Liver (tissue), 9 donors: ENCODE results near the gene GCNT4. TPM values are rescaled to one million over a fixed set of nuclear protein-coding genes. Genes with fewer than 3 reads are reported as not detected.

Experiments
- DNase-seq: peaks from one replicate; pipeline ENCODE4 v3.0.0-alpha.2; 2017; ENCODE audit warnings: low spot score
- H3K27ac ChIP-seq, 2 donors: one replicate each; pipeline ENCODE4 v1.7.0; 2013; ENCODE audit warnings: inconsistent platforms in 2 of 2, low read length in 2 of 2, control low read depth in 1 of 2, low read depth in 1 of 2, mild to moderate bottlenecking in 1 of 2
- H3K27me3 ChIP-seq, 4 donors: one replicate each; pipeline versions ENCODE4 v1.6.1 to v1.7.0; 2013; ENCODE audit warnings: low read length in 3 of 4, inconsistent platforms in 1 of 4, mild to moderate bottlenecking in 1 of 4, moderate library complexity in 1 of 4; ENCODE audit not compliant: control insufficient read depth in 4 of 4, insufficient read depth in 4 of 4
- H3K36me3 ChIP-seq, 4 donors: one replicate each; pipeline versions ENCODE4 v1.6.1 to v1.7.0; 2013; ENCODE audit warnings: low read length in 3 of 4, mild to moderate bottlenecking in 3 of 4, low read depth in 1 of 4, moderate library complexity in 1 of 4; ENCODE audit not compliant: control insufficient read depth in 4 of 4, insufficient read depth in 3 of 4
- H3K4me1 ChIP-seq, 4 donors: one replicate each; pipeline versions ENCODE4 v1.6.1 to v1.7.0; 2013; ENCODE audit warnings: low read length in 3 of 4, mild to moderate bottlenecking in 3 of 4, moderate library complexity in 1 of 4; ENCODE audit not compliant: control insufficient read depth in 4 of 4, insufficient read depth in 4 of 4
- H3K4me3 ChIP-seq, 3 donors: one replicate each; pipeline versions ENCODE4 v1.6.1 to v1.7.0; 2013; ENCODE audit warnings: low read length in 3 of 3, control low read depth in 1 of 3, low read depth in 1 of 3, mild to moderate bottlenecking in 1 of 3
- H3K9ac ChIP-seq, 2 donors: one replicate each; pipeline ENCODE4 v1.7.0; 2013; ENCODE audit warnings: low read length in 2 of 2, mild to moderate bottlenecking in 2 of 2, moderate library complexity in 2 of 2, control low read depth in 1 of 2, low read depth in 1 of 2
- H3K9me3 ChIP-seq, 4 donors: one replicate each; pipeline versions ENCODE4 v1.6.1 to v1.7.0; 2013; ENCODE audit warnings: low read length in 3 of 4; ENCODE audit not compliant: control insufficient read depth in 4 of 4
- ATF3 ChIP-seq: IDR thresholded peaks from 2 replicates; pipeline ENCODE4 v1.6.1; 2016; ENCODE audit warnings: antibody characterized with exemption
- CTCF ChIP-seq: fragments of 150-350 bp; IDR thresholded peaks from 2 replicates; pipeline ENCODE4 v1.5.1; 2017; ENCODE audit warnings: improper control_type of control experiment, low read depth, low read length; ENCODE audit not compliant: missing input control
- EGR1 ChIP-seq, 2 donors: IDR thresholded peaks; 2 replicates each; pipeline ENCODE4 v1.6.1; 2016 to 2018; ENCODE audit warnings: antibody characterized with exemption in 2 of 2, low read depth in 2 of 2
- FOXA1 ChIP-seq: IDR thresholded peaks from 2 replicates; pipeline ENCODE4 v1.6.1; 2016; ENCODE audit warnings: antibody characterized with exemption
- FOXA2 ChIP-seq: IDR thresholded peaks from 2 replicates; pipeline ENCODE4 v1.6.1; 2016; ENCODE audit warnings: antibody characterized with exemption
- GABPA ChIP-seq, 2 donors: IDR thresholded peaks in 1 of 2; conservative IDR thresholded peaks in 1 of 2; 2 replicates each; pipeline ENCODE4 v1.6.1; 2016; ENCODE audit warnings: antibody characterized with exemption in 2 of 2, mild to moderate bottlenecking in 1 of 2, moderate library complexity in 1 of 2
- HNF4A ChIP-seq, 2 donors: conservative IDR thresholded peaks; 2 replicates each; pipeline ENCODE4 v1.6.1; 2016; ENCODE audit warnings: antibody characterized with exemption in 2 of 2, mild to moderate bottlenecking in 2 of 2
- HNF4G ChIP-seq: IDR thresholded peaks from 2 replicates; pipeline ENCODE4 v1.6.1; 2016; ENCODE audit warnings: antibody characterized with exemption
- JUND ChIP-seq, 2 donors: IDR thresholded peaks; 2 replicates each; pipeline ENCODE4 v1.6.1; 2016; ENCODE audit warnings: antibody characterized with exemption in 2 of 2
- MAX ChIP-seq: IDR thresholded peaks from 2 replicates; pipeline ENCODE4 v1.6.1; 2016; ENCODE audit warnings: antibody characterized with exemption
- NR2F2 ChIP-seq: IDR thresholded peaks from 2 replicates; pipeline ENCODE4 v1.6.1; 2016; ENCODE audit warnings: antibody characterized with exemption
- RAD21 ChIP-seq, 2 donors: IDR thresholded peaks; 2 replicates each; pipeline ENCODE4 v1.6.1; 2016; ENCODE audit warnings: antibody characterized with exemption in 2 of 2, mild to moderate bottlenecking in 2 of 2
- REST ChIP-seq: IDR thresholded peaks from 2 replicates; pipeline ENCODE4 v1.6.1; 2016; ENCODE audit warnings: antibody characterized with exemption, mild to moderate bottlenecking
- RXRA ChIP-seq, 2 donors: IDR thresholded peaks; 2 replicates each; pipeline ENCODE4 v1.6.1; 2017 to 2018; ENCODE audit warnings: antibody characterized with exemption in 2 of 2, mild to moderate bottlenecking in 1 of 2
- SP1 ChIP-seq: IDR thresholded peaks from 2 replicates; pipeline ENCODE4 v1.6.1; 2018; ENCODE audit warnings: antibody characterized with exemption, mild to moderate bottlenecking
- TAF1 ChIP-seq: conservative IDR thresholded peaks from 2 replicates; pipeline ENCODE4 v1.6.1; 2016; ENCODE audit warnings: antibody characterized with exemption, mild to moderate bottlenecking
- YY1 ChIP-seq: IDR thresholded peaks from 2 replicates; pipeline ENCODE4 v1.6.1; 2016; ENCODE audit warnings: antibody characterized with exemption, mild to moderate bottlenecking
- ZBTB33 ChIP-seq: IDR thresholded peaks from 2 replicates; pipeline ENCODE4 v1.6.1; 2016; ENCODE audit warnings: antibody characterized with exemption
- WGBS: extraction: QIAGEN DNeasy Blood & Tissue Kit; methylation state at CpG from one replicate; pipeline ENCODE4 v1.1.7; 2013; 5-methylcytosine and 5-hydroxymethylcytosine counted together
- polyA plus RNA-seq, 2 donors: library from polyadenylated mRNA; stranded (reverse) in 1 of 2; unstranded in 1 of 2; fragments of 200-250 nt in 1 of 2; fragments of >200 nt in 1 of 2; fragmentation: Nextera tagmentation in 1 of 2; extraction: Ambion mirVana in 1 of 2; gene quantifications; one replicate each; pipeline versions ENCODE4 v1.2.1 to v1.2.3, GENCODE V29; 2013 to 2015
- total RNA-seq, 2 donors: library from RNA; depleted of rRNA; stranded (reverse); fragments of >200 nt; gene quantifications; one replicate each; pipeline ENCODE4 v1.2.3, GENCODE V29; 2014
- donor health status: healthy.
- donor health status: healthy.
- donor health status: healthy.
- donor health status: healthy.
- donor health status: healthy.

The GCNT4 gene
- total and polyA plus RNA-seq, 4 donors: 0.25 to 1.3 (median 0.39) TPM

GRCh38 chr5:75034137-75034739 is 18.1 kb downstream of the GCNT4 start:
- TF ChIP-seq HNF4G: no peak
- no peak for TF ChIP-seq MAX
- TF ChIP-seq FOXA1: no peak
- no peak for TF ChIP-seq RXRA (IDR thresholded peaks at IDR 0.05)
- TF ChIP-seq TAF1: no peak
- TF ChIP-seq RAD21 (IDR thresholded peaks at IDR 0.05): no peak
- TF ChIP-seq JUND (IDR thresholded peaks at IDR 0.05): no peak
- TF ChIP-seq REST: no peak
- TF ChIP-seq GABPA (IDR thresholded peaks at IDR 0.05 in 1 of 2, conservative IDR thresholded peaks at IDR 0.05 in 1 of 2): no peak
- no peak for TF ChIP-seq YY1
- TF ChIP-seq SP1: no peak
- no peak for TF ChIP-seq NR2F2
- TF ChIP-seq EGR1 (IDR thresholded peaks at IDR 0.05; ENCODE audit: low read depth in 2 of 2): no peak
- no peak for TF ChIP-seq ATF3
- TF ChIP-seq HNF4A (conservative IDR thresholded peaks at IDR 0.05): no peak
- TF ChIP-seq ZBTB33: no peak
- TF ChIP-seq FOXA2: no peak
- TF ChIP-seq CTCF: no peak
- WGBS: 79% methylated on average over 6 of the region's 6 CpGs
- no peak overlapping the region for H3K9ac ChIP-seq
- H3K27ac ChIP-seq: no peak overlapping the region
- no peaks in the 10 kb centered on the region for H3K9me3 ChIP-seq
- no peak overlapping the region for H3K4me3 ChIP-seq
- DNase-seq: no peak
- H3K36me3 ChIP-seq: no peaks in the 10 kb centered on the region
- no peaks in the 10 kb centered on the region for H3K27me3 ChIP-seq
- no peaks in the 10 kb centered on the region for H3K4me1 ChIP-seq
